CD8-positive, alpha-beta memory T cell (primary cell): Measurements from ENCODE around the gene DEPP1. TPM values are rescaled to one million over a fixed set of nuclear protein-coding genes. Genes with fewer than 3 reads are reported as not detected.
A peak's percentile ranks its signal among the peaks of the same experiment; 100 is the strongest.
"Not testable (repeated sequence)": the region's sequence is repeated elsewhere in the genome, so short reads cannot be mapped to it uniquely, and the experiment has no call there.

Experiments
- CTCF ChIA-PET: fragments of 350-600 bp; sonication (Branson Sonifier 250); formaldehyde crosslinking; loops from one replicate; lab custom pipeline; 2021; ENCODE audit warnings: antibody characterized with exemption; lab: Charles Lee
- POLR2A ChIA-PET: fragments of 350-600 bp; sonication (Branson Sonifier 250); formaldehyde crosslinking; loops from one replicate; lab custom pipeline; 2021; ENCODE audit warnings: antibody characterized with exemption; lab: Charles Lee
- DNase-seq, 5 donors: peaks; one replicate each; pipeline versions ENCODE4 v3.0.0 to v3.0.0-alpha.2; 2020 to 2022; ENCODE audit warnings: mixed read lengths in 1 of 5
- H3K27ac ChIP-seq: one replicate; pipeline ENCODE4 v1.7.0; 2013; ENCODE audit warnings: low read depth, mild to moderate bottlenecking, low read length, moderate library complexity
- H3K27me3 ChIP-seq: 2 replicates; pipeline ENCODE4 v1.7.0; 2013; ENCODE audit warnings: low read length, mild to moderate bottlenecking; ENCODE audit not compliant: insufficient read depth, poor library complexity, severe bottlenecking
- H3K36me3 ChIP-seq: 2 replicates; pipeline ENCODE4 v1.7.0; 2013; ENCODE audit warnings: mild to moderate bottlenecking, low read length, moderate library complexity; ENCODE audit not compliant: insufficient read depth
- H3K4me1 ChIP-seq: 2 replicates; pipeline ENCODE4 v1.7.0; 2013; ENCODE audit warnings: mild to moderate bottlenecking, low read length, moderate library complexity; ENCODE audit not compliant: insufficient read depth
- H3K4me3 ChIP-seq: 2 replicates; pipeline ENCODE4 v1.7.0; 2013; ENCODE audit warnings: mild to moderate bottlenecking, low read length
- H3K9me3 ChIP-seq: 2 replicates; pipeline ENCODE4 v1.7.0; 2013; ENCODE audit warnings: mild to moderate bottlenecking, low read length
- H3K27ac Mint-ChIP-seq, 8 donors: one replicate each; pipeline ENCODE4 v1.8.0; 2020 to 2021; ENCODE audit warnings: mixed read lengths in 8 of 8, mild to moderate bottlenecking in 6 of 8, inconsistent platforms in 3 of 8, moderate library complexity in 3 of 8
- H3K27me3 Mint-ChIP-seq, 2 donors: one replicate each; pipeline ENCODE4 v1.8.0; 2020 to 2021; ENCODE audit warnings: mixed read lengths in 2 of 2, mild to moderate bottlenecking in 1 of 2, moderate library complexity in 1 of 2
- H3K36me3 Mint-ChIP-seq, 3 donors: one replicate each; pipeline ENCODE4 v1.8.0; 2020 to 2021; ENCODE audit warnings: mixed read lengths in 3 of 3, inconsistent platforms in 1 of 3, mild to moderate bottlenecking in 1 of 3
- H3K4me1 Mint-ChIP-seq, 3 donors: one replicate each; pipeline ENCODE4 v1.8.0; 2020 to 2021; ENCODE audit warnings: mixed read lengths in 3 of 3, inconsistent platforms in 1 of 3, mild to moderate bottlenecking in 1 of 3
- H3K4me3 Mint-ChIP-seq, 7 donors: one replicate each; pipeline ENCODE4 v1.8.0; 2020 to 2021; ENCODE audit warnings: mixed read lengths in 7 of 7, mild to moderate bottlenecking in 6 of 7, moderate library complexity in 4 of 7, inconsistent platforms in 2 of 7
- H3K9me3 Mint-ChIP-seq, 5 donors: one replicate each; pipeline ENCODE4 v1.8.0; 2020 to 2022; ENCODE audit warnings: mixed read lengths in 5 of 5, mild to moderate bottlenecking in 3 of 5, moderate library complexity in 2 of 5, inconsistent platforms in 1 of 5
- polyA plus RNA-seq: library from polyadenylated mRNA; unstranded; fragments of 300-500 nt; fragmentation: Illumina TruSeq; gene quantifications from one replicate; pipeline ENCODE4 v1.2.3, GENCODE V29; 2021
- total RNA-seq, 2 experiments: library from RNA; stranded (reverse); gene quantifications; one replicate each; pipeline ENCODE4 v1.2.3, GENCODE V29; 2021

The DEPP1 gene
- total RNA-seq: under 1 TPM in 1 of 2 experiments, not detected in 1; 0.11 TPM
- not detected for polyA plus RNA-seq

GRCh38 chr10:44978570-44979280, at the start of gene DEPP1:
Gene DEPP1 (minus strand): TSS chr10:44978809. CDS start chr10:44978030, 779 bp downstream.
- Mint-ChIP-seq H3K4me1 (peaks cover 2 to 14% (median 5%) of the 10 kb centered on the region in 3 donors), H3K4me3 (no peak within 1 kb of the TSS), H3K27ac (peak within 1 kb of the TSS in 1 of 8 donors; percentile 86), H3K9me3 (no peaks in the 10 kb centered on the region), H3K36me3 (no peaks in the 10 kb centered on the region), H3K27me3 (no peaks in the 10 kb centered on the region)
- POLR2A ChIA-PET: no interaction called here
- no peaks in the 10 kb centered on the region for H3K27me3 ChIP-seq
- peak within 1 kb of the TSS; percentile 44 for H3K27ac ChIP-seq
- CTCF ChIA-PET: interaction anchor here (6.2 kb wide), 1 partner anchor 46 kb away, joined by 36 read pairs; no protein-coding TSS in a partner anchor
- H3K36me3 ChIP-seq: no peaks in the 10 kb centered on the region
- H3K4me3 ChIP-seq: no peak within 1 kb of the TSS
- peaks cover 12% of the 10 kb centered on the region for H3K4me1 ChIP-seq
- DNase-seq: no peak
- H3K9me3 ChIP-seq: no peaks in the 10 kb centered on the region

- CTCF ChIA-PET: no interaction called here
- Histone ChIP-seq H3K9me3 (no peaks in the 10 kb centered on the region), H3K4me3 (no peak overlapping the region), H3K27me3 (no peaks in the 10 kb centered on the region), H3K4me1 (no peaks in the 10 kb centered on the region), H3K27ac (no peak overlapping the region), H3K36me3 (no peaks in the 10 kb centered on the region)
- peaks cover 4 to 17% (median 14%) of the 10 kb centered on the region in 5 donors for H3K9me3 Mint-ChIP-seq
- peaks cover 1 to 22% (median 5%) of the 10 kb centered on the region in 3 donors for H3K36me3 Mint-ChIP-seq
- no peaks in the 10 kb centered on the region for H3K4me1 Mint-ChIP-seq
- H3K27ac Mint-ChIP-seq: no peak overlapping the region
- no peak for DNase-seq
- H3K27me3 Mint-ChIP-seq: peaks cover 2 to 6% of the 10 kb centered on the region in 2 donors
- H3K4me3 Mint-ChIP-seq: no peak overlapping the region
- POLR2A ChIA-PET: no interaction called here
Observed at GRCh38 chr10:45023426-45023825, 44.8 kb upstream of the DEPP1 start.

- ChIA-PET POLR2A (no interaction called here), CTCF (no interaction called here)
- Mint-ChIP-seq H3K4me1 (no peaks in the 10 kb centered on the region), H3K27ac (no peak overlapping the region), H3K36me3 (no peaks in the 10 kb centered on the region), H3K27me3 (no peaks in the 10 kb centered on the region), H3K4me3 (no peak overlapping the region), H3K9me3 (no peaks in the 10 kb centered on the region)
- Histone ChIP-seq H3K4me3 (no peak overlapping the region), H3K27me3 (no peaks in the 10 kb centered on the region), H3K4me1 (no peaks in the 10 kb centered on the region), H3K36me3 (no peaks in the 10 kb centered on the region), H3K9me3 (no peaks in the 10 kb centered on the region), H3K27ac (no peak overlapping the region)
- no peak for DNase-seq
Observed at GRCh38 chr10:45015590-45015989, 37.0 kb upstream of the DEPP1 start.

GRCh38 chr10:45014557-45014956, 35.9 kb upstream of the DEPP1 start:
- H3K4me3 Mint-ChIP-seq, H3K27me3 ChIP-seq, H3K4me3 ChIP-seq, DNase-seq, H3K9me3 Mint-ChIP-seq, H3K36me3 Mint-ChIP-seq, CTCF ChIA-PET, POLR2A ChIA-PET, H3K27me3 Mint-ChIP-seq, H3K27ac Mint-ChIP-seq, H3K4me1 ChIP-seq, H3K36me3 ChIP-seq, H3K9me3 ChIP-seq, H3K4me1 Mint-ChIP-seq, H3K27ac ChIP-seq: not testable (repeated sequence)

GRCh38 chr10:45008524-45009161, 30.0 kb upstream of the DEPP1 start:
- ChIA-PET CTCF (no interaction called here), POLR2A (no interaction called here)
- Mint-ChIP-seq H3K4me3 (no peak overlapping the region), H3K27me3 (no peaks in the 10 kb centered on the region), H3K4me1 (peaks cover 7 to 13% (median 8%) of the 10 kb centered on the region in 3 donors), H3K27ac (no peak overlapping the region), H3K9me3 (peaks cover 0 to 9% (median 4%) of the 10 kb centered on the region in 5 donors), H3K36me3 (peaks cover 10 to 19% (median 19%) of the 10 kb centered on the region in 3 donors)
- Histone ChIP-seq H3K4me1 (no peaks in the 10 kb centered on the region), H3K9me3 (no peaks in the 10 kb centered on the region), H3K36me3 (peaks cover 6% of the 10 kb centered on the region), H3K27ac (no peak overlapping the region), H3K27me3 (no peaks in the 10 kb centered on the region), H3K4me3 (no peak overlapping the region)
- DNase-seq: peak in 2 of 5 donors; percentile 48 to 59

- ChIA-PET POLR2A (interaction anchor here (0.6 kb wide), 1 partner anchor 1757 kb away, joined by 3 read pairs; no protein-coding TSS in a partner anchor), CTCF (no interaction called here)
- peaks cover 14 to 32% (median 32%) of the 10 kb centered on the region in 3 donors for H3K36me3 Mint-ChIP-seq
- H3K4me1 Mint-ChIP-seq: peaks cover 24 to 35% (median 24%) of the 10 kb centered on the region in 3 donors
- Histone ChIP-seq H3K9me3 (no peaks in the 10 kb centered on the region), H3K27me3 (no peaks in the 10 kb centered on the region), H3K27ac (no peak overlapping the region), H3K4me1 (peaks cover 13% of the 10 kb centered on the region), H3K36me3 (peaks cover 9% of the 10 kb centered on the region), H3K4me3 (no peak overlapping the region)
- H3K27me3 Mint-ChIP-seq: no peaks in the 10 kb centered on the region
- H3K9me3 Mint-ChIP-seq: peaks cover 0 to 18% (median 9%) of the 10 kb centered on the region in 5 donors
- peak overlapping the region in 4 of 8 donors; percentile 9 to 72 (median 37) for H3K27ac Mint-ChIP-seq
- DNase-seq: no peak
- no peak overlapping the region for H3K4me3 Mint-ChIP-seq
Observed at GRCh38 chr10:45006276-45007030, 27.8 kb upstream of the DEPP1 start.

GRCh38 chr10:45005284-45005683, 26.7 kb upstream of the DEPP1 start:
- H3K27me3 Mint-ChIP-seq: no peaks in the 10 kb centered on the region
- H3K27ac Mint-ChIP-seq: peak overlapping the region in 2 of 8 donors; percentile 23 to 86
- Histone ChIP-seq H3K27me3 (no peaks in the 10 kb centered on the region), H3K4me1 (peaks cover 18% of the 10 kb centered on the region), H3K36me3 (peaks cover 9% of the 10 kb centered on the region), H3K27ac (no peak overlapping the region), H3K9me3 (no peaks in the 10 kb centered on the region), H3K4me3 (no peak overlapping the region)
- CTCF ChIA-PET: interaction anchor here (0.8 kb wide), 1 partner anchor 72 kb away, joined by 4 read pairs; no protein-coding TSS in a partner anchor
- H3K4me1 Mint-ChIP-seq: peaks cover 30 to 44% (median 31%) of the 10 kb centered on the region in 3 donors
- DNase-seq: no peak
- peaks cover 14 to 36% (median 32%) of the 10 kb centered on the region in 3 donors for H3K36me3 Mint-ChIP-seq
- POLR2A ChIA-PET: no interaction called here
- H3K9me3 Mint-ChIP-seq: peaks cover 0 to 18% (median 9%) of the 10 kb centered on the region in 5 donors
- H3K4me3 Mint-ChIP-seq: no peak overlapping the region
